Adipocyte (in vitro differentiated cells): Measurements from ENCODE around the gene SORCS2.
A peak's percentile ranks its signal among the peaks of the same experiment; 100 is the strongest.

Experiments used
- DNase-seq: peaks from one replicate; pipeline ENCODE4 v3.0.0-alpha.2; 2015; ENCODE audit warnings: low read depth
- H3K27me3 ChIP-seq: replicated peaks from 2 replicates; pipeline ENCODE4 v1.7.0; 2013; ENCODE audit warnings: mild to moderate bottlenecking, low read length, moderate library complexity; ENCODE audit not compliant: control insufficient read depth, insufficient read depth
- H3K36me3 ChIP-seq: 2 replicates; pipeline ENCODE4 v1.7.0; 2013; ENCODE audit warnings: low read length, mild to moderate bottlenecking, moderate library complexity; ENCODE audit not compliant: control insufficient read depth, insufficient read depth, severe bottlenecking
- H3K4me1 ChIP-seq: 2 replicates; pipeline ENCODE4 v1.7.0; 2013; ENCODE audit warnings: mild to moderate bottlenecking, low read length, moderate library complexity; ENCODE audit not compliant: control insufficient read depth, insufficient read depth
- H3K4me3 ChIP-seq: 2 replicates; pipeline ENCODE4 v1.7.0; 2013; ENCODE audit warnings: mild to moderate bottlenecking, low read length, moderate library complexity
- H3K9ac ChIP-seq: 2 replicates; pipeline ENCODE4 v1.7.0; 2013; ENCODE audit warnings: mild to moderate bottlenecking, low read length, moderate library complexity
- H3K9me3 ChIP-seq: 2 replicates; pipeline ENCODE4 v1.7.0; 2013; ENCODE audit warnings: mild to moderate bottlenecking, low read length, moderate library complexity; ENCODE audit not compliant: control insufficient read depth

Gene SORCS2

GRCh38 chr4:7204656-7205387 is 12.5 kb downstream of the SORCS2 start:
- peaks cover 72% of the 10 kb centered on the region for H3K4me1 ChIP-seq
- DNase-seq: no peak
- H3K9me3 ChIP-seq: no peaks in the 10 kb centered on the region
- no peak overlapping the region for H3K4me3 ChIP-seq
- no peak overlapping the region for H3K9ac ChIP-seq
- no peaks in the 10 kb centered on the region for H3K36me3 ChIP-seq
- H3K27me3 ChIP-seq: no peaks in the 10 kb centered on the region

GRCh38 chr4:7206385-7206784 is 14.0 kb downstream of the SORCS2 start:
- Histone ChIP-seq H3K9ac (peak overlapping the region; percentile 68), H3K4me1 (peaks cover 85% of the 10 kb centered on the region), H3K4me3 (peak overlapping the region; percentile 56), H3K27me3 (no peaks in the 10 kb centered on the region), H3K36me3 (no peaks in the 10 kb centered on the region), H3K9me3 (no peaks in the 10 kb centered on the region)
- peak; percentile 80 for DNase-seq

GRCh38 chr4:7206911-7207567 is 14.7 kb downstream of the SORCS2 start:
- Histone ChIP-seq H3K9ac (peak overlapping the region; percentile 68), H3K4me3 (peak overlapping the region; percentile 56), H3K36me3 (no peaks in the 10 kb centered on the region), H3K9me3 (no peaks in the 10 kb centered on the region), H3K27me3 (no peaks in the 10 kb centered on the region), H3K4me1 (peaks cover 85% of the 10 kb centered on the region)
- DNase-seq: peak; percentile 97

GRCh38 chr4:7207628-7208231 is 15.4 kb downstream of the SORCS2 start:
- Histone ChIP-seq H3K27me3 (no peaks in the 10 kb centered on the region), H3K4me3 (peak overlapping the region; percentile 40)

GRCh38 chr4:7208509-7209451 is 16.4 kb downstream of the SORCS2 start:
- Histone ChIP-seq H3K27me3 (no peaks in the 10 kb centered on the region), H3K9ac (peak overlapping the region; percentile 68), H3K4me3 (peak overlapping the region; percentile 40), H3K4me1 (peaks cover 83% of the 10 kb centered on the region), H3K9me3 (peaks cover 5% of the 10 kb centered on the region), H3K36me3 (no peaks in the 10 kb centered on the region)
- DNase-seq: no peak

More at GRCh38 chr4:7207628-7208231, 15.4 kb downstream of the SORCS2 start:
- Histone ChIP-seq H3K9me3 (no peaks in the 10 kb centered on the region), H3K9ac (peak overlapping the region; percentile 68), H3K4me1 (peaks cover 85% of the 10 kb centered on the region), H3K36me3 (no peaks in the 10 kb centered on the region)
- DNase-seq: peak; percentile 15

- Histone ChIP-seq H3K4me3 (no peak overlapping the region), H3K27me3 (no peaks in the 10 kb centered on the region), H3K4me1 (peaks cover 78% of the 10 kb centered on the region), H3K36me3 (no peaks in the 10 kb centered on the region), H3K9ac (no peak overlapping the region), H3K9me3 (peaks cover 14% of the 10 kb centered on the region)
- no peak for DNase-seq
Measured at GRCh38 chr4:7209699-7210098, 17.4 kb downstream of the SORCS2 start.

GRCh38 chr4:7210824-7211223 is 18.5 kb downstream of the SORCS2 start:
- Histone ChIP-seq H3K9ac (no peak overlapping the region), H3K4me1 (peaks cover 67% of the 10 kb centered on the region), H3K9me3 (peaks cover 14% of the 10 kb centered on the region), H3K4me3 (no peak overlapping the region), H3K27me3 (no peaks in the 10 kb centered on the region), H3K36me3 (no peaks in the 10 kb centered on the region)
- DNase-seq: peak; percentile 95

GRCh38 chr4:7212101-7212674 is 19.9 kb downstream of the SORCS2 start:
- no peak overlapping the region for H3K9ac ChIP-seq
- no peak for DNase-seq
- no peak overlapping the region for H3K4me3 ChIP-seq
- H3K4me1 ChIP-seq: peaks cover 53% of the 10 kb centered on the region
- H3K27me3 ChIP-seq: no peaks in the 10 kb centered on the region
- no peaks in the 10 kb centered on the region for H3K36me3 ChIP-seq
- peaks cover 14% of the 10 kb centered on the region for H3K9me3 ChIP-seq

GRCh38 chr4:7212921-7213320 is 20.6 kb downstream of the SORCS2 start:
- no peak overlapping the region for H3K4me3 ChIP-seq
- no peak for DNase-seq
- H3K4me1 ChIP-seq: peaks cover 52% of the 10 kb centered on the region
- H3K36me3 ChIP-seq: no peaks in the 10 kb centered on the region
- H3K9ac ChIP-seq: no peak overlapping the region
- no peaks in the 10 kb centered on the region for H3K27me3 ChIP-seq
- peaks cover 14% of the 10 kb centered on the region for H3K9me3 ChIP-seq

- Histone ChIP-seq H3K4me3 (no peak overlapping the region), H3K36me3 (no peaks in the 10 kb centered on the region), H3K9me3 (peaks cover 14% of the 10 kb centered on the region), H3K9ac (no peak overlapping the region), H3K4me1 (peaks cover 52% of the 10 kb centered on the region), H3K27me3 (no peaks in the 10 kb centered on the region)
- DNase-seq: no peak
Measured at GRCh38 chr4:7213807-7214206, 21.5 kb downstream of the SORCS2 start.
